ENCODE measurements around the gene NEK10. TPM values are rescaled to one million over a fixed set of nuclear protein-coding genes. Genes with fewer than 3 reads are reported as not detected.

The NEK10 gene
- total and polyA plus RNA-seq, 2 of the 13 experiments (the other 11 are each of a cell fraction or from before 2014, with no cell fraction given): 2.8 to 14.2 TPM

- peak; percentile 80 for ATAC-seq
- intact Hi-C loops (cut with micrococcal nuclease; ENCODE audit: unreplicated experiment): no loop called here
- no peaks in the 10 kb centered on the region for H3K36me3 ChIP-seq (replicated peaks in 1 of 2; ENCODE audit: control insufficient read depth in 1 of 2, insufficient read depth in 2 of 2, low read length in 2 of 2)
- peaks cover 0 to 4% of the 10 kb centered on the region in 2 experiments; a peak in 1 of 5 replicates for H3K27me3 ChIP-seq (ENCODE audit: control insufficient read depth in 1 of 2, insufficient read depth in 2 of 2, low read length in 2 of 2)
- H3K4me3 ChIP-seq (replicated peaks in 1 of 3; ENCODE audit: insufficient read depth in 1 of 3, low read depth in 2 of 3, low read length in 3 of 3): no peak overlapping the region
- POLR2A ChIA-PET: no interaction called here
- no TSS peak for BruUV-seq (replicated peaks)
- no peak overlapping the region for H2AFZ ChIP-seq (ENCODE audit: low read length)
- in situ Hi-C loops (cut with HindIII; ENCODE audit: extremely low pct_ligation_motif_present, low pct_unique_long_range_greater_than_20kb): no loop called here
- H3K4me2 ChIP-seq (ENCODE audit: low read depth, low read length): no peak overlapping the region
- FAIRE-seq: no peak
- no peak overlapping the region for H3K9ac ChIP-seq (ENCODE audit: insufficient read depth, low read depth, low read length)
- WGBS (ENCODE audit: low lambda C conversion rate): 1% methylated on average over 3 of the region's 3 CpGs
- CTCF ChIA-PET (ENCODE audit: low intra/inter-chr PET ratio, low total read pairs): no interaction called here
- H4K20me1 ChIP-seq (ENCODE audit: insufficient read depth, low read length): no peaks in the 10 kb centered on the region
- H3K79me2 ChIP-seq (ENCODE audit: insufficient read depth, low read length): no peaks in the 10 kb centered on the region
- DNase-seq (ENCODE audit: low spot score): peak; percentile 7
- H3K9me3 ChIP-seq (ENCODE audit: low read length): no peaks in the 10 kb centered on the region
- no peak overlapping the region for H3K27ac ChIP-seq (ENCODE audit: extremely low read length, insufficient read depth, low read length)
- peaks cover 16% of the 10 kb centered on the region for H3K4me1 ChIP-seq (ENCODE audit: insufficient read depth, low read length)
- TF ChIP-seq ZHX1 (CRISPR knock-in tag; IDR thresholded peaks at IDR 0.05; ENCODE audit: low read depth) (no peak), ZNF232 (CRISPR knock-in tag; IDR thresholded peaks at IDR 0.05; ENCODE audit: borderline replicate concordance) (no peak), ZNF704 (CRISPR knock-in tag; IDR thresholded peaks at IDR 0.05; ENCODE audit: borderline replicate concordance) (no peak), MEIS2 (CRISPR knock-in tag; IDR thresholded peaks at IDR 0.05) (no peak), ARNTL (CRISPR knock-in tag; IDR thresholded peaks at IDR 0.05) (no peak), CBFB (CRISPR knock-in tag; IDR thresholded peaks at IDR 0.05) (no peak), SIX4 (CRISPR knock-in tag; IDR thresholded peaks at IDR 0.05) (no peak)
- TF ChIP-seq, protein P1, sequence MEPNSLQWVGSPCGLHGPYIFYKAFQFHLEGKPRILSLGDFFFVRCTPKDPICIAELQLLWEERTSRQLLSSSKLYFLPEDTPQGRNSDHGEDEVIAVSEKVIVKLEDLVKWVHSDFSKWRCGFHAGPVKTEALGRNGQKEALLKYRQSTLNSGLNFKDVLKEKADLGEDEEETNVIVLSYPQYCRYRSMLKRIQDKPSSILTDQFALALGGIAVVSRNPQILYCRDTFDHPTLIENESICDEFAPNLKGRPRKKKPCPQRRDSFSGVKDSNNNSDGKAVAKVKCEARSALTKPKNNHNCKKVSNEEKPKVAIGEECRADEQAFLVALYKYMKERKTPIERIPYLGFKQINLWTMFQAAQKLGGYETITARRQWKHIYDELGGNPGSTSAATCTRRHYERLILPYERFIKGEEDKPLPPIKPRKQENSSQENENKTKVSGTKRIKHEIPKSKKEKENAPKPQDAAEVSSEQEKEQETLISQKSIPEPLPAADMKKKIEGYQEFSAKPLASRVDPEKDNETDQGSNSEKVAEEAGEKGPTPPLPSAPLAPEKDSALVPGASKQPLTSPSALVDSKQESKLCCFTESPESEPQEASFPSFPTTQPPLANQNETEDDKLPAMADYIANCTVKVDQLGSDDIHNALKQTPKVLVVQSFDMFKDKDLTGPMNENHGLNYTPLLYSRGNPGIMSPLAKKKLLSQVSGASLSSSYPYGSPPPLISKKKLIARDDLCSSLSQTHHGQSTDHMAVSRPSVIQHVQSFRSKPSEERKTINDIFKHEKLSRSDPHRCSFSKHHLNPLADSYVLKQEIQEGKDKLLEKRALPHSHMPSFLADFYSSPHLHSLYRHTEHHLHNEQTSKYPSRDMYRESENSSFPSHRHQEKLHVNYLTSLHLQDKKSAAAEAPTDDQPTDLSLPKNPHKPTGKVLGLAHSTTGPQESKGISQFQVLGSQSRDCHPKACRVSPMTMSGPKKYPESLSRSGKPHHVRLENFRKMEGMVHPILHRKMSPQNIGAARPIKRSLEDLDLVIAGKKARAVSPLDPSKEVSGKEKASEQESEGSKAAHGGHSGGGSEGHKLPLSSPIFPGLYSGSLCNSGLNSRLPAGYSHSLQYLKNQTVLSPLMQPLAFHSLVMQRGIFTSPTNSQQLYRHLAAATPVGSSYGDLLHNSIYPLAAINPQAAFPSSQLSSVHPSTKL (CRISPR knock-in tag; IDR thresholded peaks at IDR 0.05): 0 out of 2 replicates have a peak, but pooled peaks have one; percentile 14
- TF ChIP-seq, protein P2, sequence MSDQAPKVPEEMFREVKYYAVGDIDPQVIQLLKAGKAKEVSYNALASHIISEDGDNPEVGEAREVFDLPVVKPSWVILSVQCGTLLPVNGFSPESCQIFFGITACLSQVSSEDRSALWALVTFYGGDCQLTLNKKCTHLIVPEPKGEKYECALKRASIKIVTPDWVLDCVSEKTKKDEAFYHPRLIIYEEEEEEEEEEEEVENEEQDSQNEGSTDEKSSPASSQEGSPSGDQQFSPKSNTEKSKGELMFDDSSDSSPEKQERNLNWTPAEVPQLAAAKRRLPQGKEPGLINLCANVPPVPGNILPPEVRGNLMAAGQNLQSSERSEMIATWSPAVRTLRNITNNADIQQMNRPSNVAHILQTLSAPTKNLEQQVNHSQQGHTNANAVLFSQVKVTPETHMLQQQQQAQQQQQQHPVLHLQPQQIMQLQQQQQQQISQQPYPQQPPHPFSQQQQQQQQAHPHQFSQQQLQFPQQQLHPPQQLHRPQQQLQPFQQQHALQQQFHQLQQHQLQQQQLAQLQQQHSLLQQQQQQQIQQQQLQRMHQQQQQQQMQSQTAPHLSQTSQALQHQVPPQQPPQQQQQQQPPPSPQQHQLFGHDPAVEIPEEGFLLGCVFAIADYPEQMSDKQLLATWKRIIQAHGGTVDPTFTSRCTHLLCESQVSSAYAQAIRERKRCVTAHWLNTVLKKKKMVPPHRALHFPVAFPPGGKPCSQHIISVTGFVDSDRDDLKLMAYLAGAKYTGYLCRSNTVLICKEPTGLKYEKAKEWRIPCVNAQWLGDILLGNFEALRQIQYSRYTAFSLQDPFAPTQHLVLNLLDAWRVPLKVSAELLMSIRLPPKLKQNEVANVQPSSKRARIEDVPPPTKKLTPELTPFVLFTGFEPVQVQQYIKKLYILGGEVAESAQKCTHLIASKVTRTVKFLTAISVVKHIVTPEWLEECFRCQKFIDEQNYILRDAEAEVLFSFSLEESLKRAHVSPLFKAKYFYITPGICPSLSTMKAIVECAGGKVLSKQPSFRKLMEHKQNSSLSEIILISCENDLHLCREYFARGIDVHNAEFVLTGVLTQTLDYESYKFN (CRISPR knock-in tag; conservative IDR thresholded peaks at IDR 0.05): 0 out of 2 replicates have a peak, but pooled peaks have one; percentile 30
- TF ChIP-seq, protein P3, sequence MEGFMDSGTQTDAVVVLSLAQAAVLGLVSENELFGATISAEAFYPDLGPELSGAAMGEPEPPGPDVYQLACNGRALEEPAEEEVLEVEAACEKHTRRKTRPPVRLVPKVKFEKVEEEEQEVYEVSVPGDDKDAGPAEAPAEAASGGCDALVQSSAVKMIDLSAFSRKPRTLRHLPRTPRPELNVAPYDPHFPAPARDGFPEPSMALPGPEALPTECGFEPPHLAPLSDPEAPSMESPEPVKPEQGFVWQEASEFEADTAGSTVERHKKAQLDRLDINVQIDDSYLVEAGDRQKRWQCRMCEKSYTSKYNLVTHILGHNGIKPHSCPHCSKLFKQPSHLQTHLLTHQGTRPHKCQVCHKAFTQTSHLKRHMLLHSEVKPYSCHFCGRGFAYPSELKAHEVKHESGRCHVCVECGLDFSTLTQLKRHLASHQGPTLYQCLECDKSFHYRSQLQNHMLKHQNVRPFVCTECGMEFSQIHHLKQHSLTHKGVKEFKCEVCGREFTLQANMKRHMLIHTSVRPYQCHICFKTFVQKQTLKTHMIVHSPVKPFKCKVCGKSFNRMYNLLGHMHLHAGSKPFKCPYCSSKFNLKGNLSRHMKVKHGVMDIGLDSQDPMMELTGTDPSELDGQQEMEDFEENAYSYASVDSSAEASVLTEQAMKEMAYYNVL (CRISPR knock-in tag; IDR thresholded peaks at IDR 0.05; ENCODE audit: borderline replicate concordance): no peak
Observed at GRCh38 chr3:27073912-27074311, 295.3 kb downstream of the NEK10 start.

All from HepG2 (cell line).